NT2/D1 (cell line): ENCODE measurements around the gene TNFRSF12A.

Source experiments
- DNase-seq: peaks from one replicate; pipeline ENCODE4 v3.0.0-alpha.2; 2011; ENCODE audit warnings: low read depth, low spot score
- H3K27me3 ChIP-seq: 2 replicates; pipeline ENCODE4 v1.6.0; 2011; ENCODE audit warnings: mild to moderate bottlenecking; ENCODE audit not compliant: insufficient read length, insufficient read depth
- H3K36me3 ChIP-seq: 2 replicates; pipeline ENCODE4 v1.6.1; 2011; ENCODE audit warnings: mild to moderate bottlenecking, low read length, mixed read lengths; ENCODE audit not compliant: insufficient read depth, insufficient read length
- H3K4me1 ChIP-seq: 2 replicates; pipeline ENCODE4 v1.5.1; 2011; ENCODE audit not compliant: insufficient read depth, insufficient read length
- H3K4me3 ChIP-seq: 2 replicates; pipeline ENCODE4 v1.5.1; 2011; ENCODE audit warnings: low read depth; ENCODE audit not compliant: insufficient read length
- H3K9ac ChIP-seq: 2 replicates; pipeline ENCODE4 v1.6.0; 2011; ENCODE audit warnings: low read depth; ENCODE audit not compliant: insufficient read length
- H3K9me3 ChIP-seq: 2 replicates; pipeline ENCODE4 v1.5.1; 2011; ENCODE audit warnings: mild to moderate bottlenecking, low read length; ENCODE audit not compliant: insufficient read depth
- SUZ12 ChIP-seq: IDR thresholded peaks from 2 replicates; pipeline ENCODE4 v1.6.1; 2011; ENCODE audit not compliant: insufficient read length, insufficient read depth; ENCODE audit errors: extremely low read depth
- YY1 ChIP-seq: IDR thresholded peaks from 2 replicates; pipeline ENCODE4 v1.6.1; 2011; ENCODE audit not compliant: insufficient read length, insufficient read depth
- ZNF274 ChIP-seq: IDR thresholded peaks from 2 replicates; pipeline ENCODE4 v1.6.1; 2011; ENCODE audit warnings: mild to moderate bottlenecking, low read depth, low read length

Gene TNFRSF12A

DNA sequence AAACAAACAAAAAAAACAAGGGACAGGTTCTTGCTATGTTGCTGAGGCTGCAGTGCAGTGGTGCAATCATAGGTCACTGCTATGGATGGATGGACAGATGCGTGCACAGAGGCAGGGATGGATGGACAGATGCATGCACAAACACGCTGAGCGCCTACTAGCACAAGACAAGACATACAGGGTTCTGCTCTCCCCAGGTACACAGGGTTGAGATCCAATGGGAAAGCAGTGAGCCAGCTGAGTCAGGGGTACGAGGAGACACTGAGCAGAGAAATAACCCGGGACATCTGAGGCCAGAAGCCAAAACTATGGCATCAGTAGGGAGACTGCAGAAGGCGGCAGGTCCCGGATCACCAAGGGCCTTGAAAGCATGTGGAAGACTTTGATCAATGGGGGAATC, 51.5 kb downstream of the TNFRSF12A start:
- Histone ChIP-seq H3K9me3 (no peaks in the 10 kb centered on the region), H3K36me3 (peaks cover 20% of the 10 kb centered on the region), H3K27me3 (peaks cover 6% of the 10 kb centered on the region), H3K4me1 (peaks cover 11% of the 10 kb centered on the region), H3K4me3 (no peak overlapping the region), H3K9ac (no peak overlapping the region)
- DNase-seq = no peak
- TF ChIP-seq YY1 (no peak), ZNF274 (no peak), SUZ12 (no peak)
